DOHH2 (cell line): ENCODE results near the gene IER2.

Source experiments
- H3F3A ChIP-seq: fragments of 200-600 bp; sonication (generic), shearing (Covaris generic); 2 replicates; pipeline ENCODE4 v1.6.0; 2016; ENCODE audit warnings: antibody characterized with exemption, mild to moderate bottlenecking; ENCODE audit not compliant: control insufficient read depth, insufficient read depth
- H3K27ac ChIP-seq: fragments of 200-600 bp; sonication (generic); 2 replicates; pipeline ENCODE4 v1.5.1; 2014; ENCODE audit warnings: low read depth, mild to moderate bottlenecking, low read length, moderate library complexity
- H3K27me3 ChIP-seq: fragments of 200-600 bp; sonication (generic); 2 replicates; pipeline ENCODE4 v1.6.1; 2014; ENCODE audit warnings: mild to moderate bottlenecking, low read length, mixed read lengths; ENCODE audit not compliant: control insufficient read depth
- H3K36me3 ChIP-seq: fragments of 200-600 bp; sonication (generic); 2 replicates; pipeline ENCODE4 v1.6.1; 2014; ENCODE audit warnings: mild to moderate bottlenecking, low read length, moderate library complexity, mixed read lengths; ENCODE audit not compliant: control insufficient read depth
- H3K4me1 ChIP-seq: fragments of 200-600 bp; sonication (generic); 2 replicates; pipeline ENCODE4 v1.6.1; 2014; ENCODE audit warnings: mild to moderate bottlenecking, low read length, mixed read lengths; ENCODE audit not compliant: control insufficient read depth
- H3K4me2 ChIP-seq: fragments of 200-600 bp; sonication (generic); 2 replicates; pipeline ENCODE4 v1.6.0; 2014; ENCODE audit warnings: mild to moderate bottlenecking, low read length, moderate library complexity
- H3K4me3 ChIP-seq: fragments of 200-600 bp; sonication (generic); 2 replicates; pipeline ENCODE4 v1.5.1; 2014; ENCODE audit warnings: mild to moderate bottlenecking, low read length, mixed read lengths
- H3K79me2 ChIP-seq: fragments of 200-600 bp; sonication (generic); 2 replicates; pipeline ENCODE4 v1.6.1; 2014; ENCODE audit warnings: mild to moderate bottlenecking, low read length, mixed read lengths; ENCODE audit not compliant: control insufficient read depth
- H3K9me2 ChIP-seq: fragments of 200-600 bp; sonication (generic); replicated peaks from 2 replicates; pipeline ENCODE4 v1.6.1; 2014; ENCODE audit warnings: mild to moderate bottlenecking, low read length, mixed read lengths; ENCODE audit not compliant: control insufficient read depth
- H3K9me3 ChIP-seq: fragments of 200-600 bp; sonication (generic); 2 replicates; pipeline ENCODE4 v1.6.1; 2014; ENCODE audit warnings: antibody characterized with exemption, low read length, mixed read lengths; ENCODE audit not compliant: control insufficient read depth, insufficient read depth
- H4K20me1 ChIP-seq: fragments of 200-600 bp; sonication (generic); 2 replicates; pipeline ENCODE4 v1.6.0; 2014; ENCODE audit warnings: low read depth, mild to moderate bottlenecking, antibody characterized with exemption, low read length, moderate library complexity; ENCODE audit not compliant: control insufficient read depth, insufficient read depth
- EZH2phosphoT487 ChIP-seq: fragments of 200-600 bp; sonication (generic); IDR thresholded peaks from 2 replicates; pipeline ENCODE4 v1.6.1; 2017; ENCODE audit warnings: borderline replicate concordance, mild to moderate bottlenecking, antibody characterized with exemption, low read length, moderate library complexity, mixed read lengths
- TF ChIP-seq, protein P1 (sequence below): fragments of 200-600 bp; sonication (generic); IDR thresholded peaks from one replicate; pipeline ENCODE4 v1.5.1; 2014; ENCODE audit warnings: antibody characterized with exemption, mild to moderate bottlenecking, low read depth, low read length; ENCODE audit not compliant: poor library complexity, severe bottlenecking

IER2 gene

DNA sequence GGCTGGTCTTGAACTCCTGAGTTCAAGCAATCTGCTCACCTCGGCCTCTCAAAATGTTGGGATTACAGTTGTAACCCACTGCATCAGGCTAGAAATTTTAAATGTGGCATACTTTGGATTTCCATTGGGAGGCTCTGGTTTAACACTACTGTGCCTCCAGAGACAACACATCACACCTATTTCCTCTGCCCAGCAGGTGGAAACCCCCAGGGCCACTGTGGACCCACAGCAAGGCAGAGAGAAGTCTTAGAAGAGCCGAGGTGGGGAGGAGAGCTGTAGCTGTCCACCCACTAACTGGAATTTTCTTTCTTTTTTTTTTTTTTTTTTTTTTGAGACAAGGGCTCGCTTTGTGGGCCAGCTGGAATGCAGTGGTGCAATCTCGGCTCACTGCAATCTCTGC lies 39.4 kb downstream of the IER2 start:
- no peak overlapping the region for H3K27ac ChIP-seq
- H4K20me1 ChIP-seq = no peaks in the 10 kb centered on the region
- no peaks in the 10 kb centered on the region for H3K9me2 ChIP-seq
- no peak overlapping the region for H3K4me2 ChIP-seq
- no peaks in the 10 kb centered on the region for H3F3A ChIP-seq
- no peak for TF ChIP-seq EZH2phosphoT487
- TF ChIP-seq, protein P1, sequence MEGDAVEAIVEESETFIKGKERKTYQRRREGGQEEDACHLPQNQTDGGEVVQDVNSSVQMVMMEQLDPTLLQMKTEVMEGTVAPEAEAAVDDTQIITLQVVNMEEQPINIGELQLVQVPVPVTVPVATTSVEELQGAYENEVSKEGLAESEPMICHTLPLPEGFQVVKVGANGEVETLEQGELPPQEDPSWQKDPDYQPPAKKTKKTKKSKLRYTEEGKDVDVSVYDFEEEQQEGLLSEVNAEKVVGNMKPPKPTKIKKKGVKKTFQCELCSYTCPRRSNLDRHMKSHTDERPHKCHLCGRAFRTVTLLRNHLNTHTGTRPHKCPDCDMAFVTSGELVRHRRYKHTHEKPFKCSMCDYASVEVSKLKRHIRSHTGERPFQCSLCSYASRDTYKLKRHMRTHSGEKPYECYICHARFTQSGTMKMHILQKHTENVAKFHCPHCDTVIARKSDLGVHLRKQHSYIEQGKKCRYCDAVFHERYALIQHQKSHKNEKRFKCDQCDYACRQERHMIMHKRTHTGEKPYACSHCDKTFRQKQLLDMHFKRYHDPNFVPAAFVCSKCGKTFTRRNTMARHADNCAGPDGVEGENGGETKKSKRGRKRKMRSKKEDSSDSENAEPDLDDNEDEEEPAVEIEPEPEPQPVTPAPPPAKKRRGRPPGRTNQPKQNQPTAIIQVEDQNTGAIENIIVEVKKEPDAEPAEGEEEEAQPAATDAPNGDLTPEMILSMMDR = no peak
- no peak overlapping the region for H3K4me3 ChIP-seq
- H3K9me3 ChIP-seq = no peaks in the 10 kb centered on the region
- H3K36me3 ChIP-seq = no peaks in the 10 kb centered on the region
- H3K4me1 ChIP-seq = peaks cover 19% of the 10 kb centered on the region
- no peaks in the 10 kb centered on the region for H3K79me2 ChIP-seq
- no peaks in the 10 kb centered on the region for H3K27me3 ChIP-seq

DNA sequence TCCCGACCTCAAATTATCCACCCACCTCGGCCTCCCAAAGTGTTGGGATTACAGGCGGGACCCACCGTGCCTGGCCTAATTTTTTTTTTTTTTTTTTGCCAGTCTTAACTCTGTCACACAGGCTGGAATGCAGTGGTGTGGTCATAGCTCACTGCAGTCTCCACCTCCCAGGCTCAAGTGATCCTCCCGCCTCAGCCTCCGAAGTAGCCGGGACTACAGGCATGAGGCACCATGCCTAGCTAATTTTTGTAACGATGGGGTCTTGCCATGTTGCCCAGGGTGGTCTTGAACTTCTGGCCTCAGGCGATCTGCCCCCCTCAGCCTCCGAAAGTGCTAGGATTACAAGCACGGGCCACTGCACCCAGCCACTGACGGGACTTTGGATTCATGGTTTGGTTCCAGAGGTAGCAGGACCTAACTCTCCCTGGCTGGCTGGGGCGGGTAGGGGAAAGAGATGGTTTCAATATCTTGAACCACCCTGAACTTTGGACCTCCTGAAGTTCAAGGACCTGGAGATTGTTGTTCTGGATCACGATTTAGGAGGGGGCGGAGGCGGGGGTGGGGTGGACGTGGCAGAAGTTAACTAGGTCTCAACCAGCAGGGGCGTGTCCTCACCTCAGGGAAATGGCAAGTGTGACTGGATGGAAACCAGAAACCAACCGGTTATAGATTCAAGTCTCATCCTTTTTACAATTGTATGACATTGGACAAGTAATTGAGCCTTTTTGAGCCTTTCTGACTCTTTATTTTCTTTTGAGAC lies 40.8 kb downstream of the IER2 start:
- H3F3A ChIP-seq = no peaks in the 10 kb centered on the region
- H3K9me2 ChIP-seq = no peaks in the 10 kb centered on the region
- H3K79me2 ChIP-seq = no peaks in the 10 kb centered on the region
- H3K9me3 ChIP-seq = no peaks in the 10 kb centered on the region
- TF ChIP-seq, protein P1 = no peak
- no peak for TF ChIP-seq EZH2phosphoT487
- no peaks in the 10 kb centered on the region for H4K20me1 ChIP-seq
- H3K4me2 ChIP-seq = no peak overlapping the region
- peaks cover 25% of the 10 kb centered on the region for H3K4me1 ChIP-seq
- H3K4me3 ChIP-seq = no peak overlapping the region
- no peaks in the 10 kb centered on the region for H3K36me3 ChIP-seq
- H3K27ac ChIP-seq = no peak overlapping the region
- no peaks in the 10 kb centered on the region for H3K27me3 ChIP-seq

GRCh38 chr19:13195678-13196077 lies 45.5 kb downstream of the IER2 start:
- Histone ChIP-seq H4K20me1 (no peaks in the 10 kb centered on the region), H3K36me3 (no peaks in the 10 kb centered on the region), H3K4me2 (no peak overlapping the region), H3K27me3 (no peaks in the 10 kb centered on the region), H3K4me3 (no peak overlapping the region), H3F3A (no peaks in the 10 kb centered on the region), H3K79me2 (no peaks in the 10 kb centered on the region), H3K4me1 (peaks cover 18% of the 10 kb centered on the region), H3K9me2 (no peaks in the 10 kb centered on the region), H3K27ac (no peak overlapping the region), H3K9me3 (no peaks in the 10 kb centered on the region)
- no peak for TF ChIP-seq EZH2phosphoT487
- TF ChIP-seq, protein P1 = peak; percentile 86
